Cardiac atrium fibroblast (primary cell): ENCODE results near the gene TPP1. TPM values are rescaled to one million over a fixed set of nuclear protein-coding genes. Genes with fewer than 3 reads are reported as not detected.

Source experiments
- total RNA-seq: library from RNA; depleted of rRNA; stranded (reverse); fragments of >200 nt; gene quantifications from 2 replicates; pipeline ENCODE4 v1.2.3, GENCODE V29; 2015

Gene TPP1
- 55.4 and 57.9 TPM in 2 replicates for total RNA-seq

GRCh38 chr11:6619004-6619745, at the start of gene TPP1:
Gene TPP1 (minus strand): TSS chr11:6619422. CDS start chr11:6619400, 22 bp downstream.

GRCh38 chr11:6655790-6656583, 36.8 kb upstream of the TPP1 start, which contains the start of gene DCHS1:
Gene DCHS1 (minus strand): TSS chr11:6655809. CDS start chr11:6641613, 14,196 bp downstream.

GRCh38 chr11:6612213-6613041, 6.8 kb downstream of the TPP1 start, which contains the start of gene TAF10:
Gene TAF10 (minus strand): TSS chr11:6612216. CDS start chr11:6612189, 27 bp downstream.

GRCh38 chr11:6603287-6604080, 15.7 kb downstream of the TPP1 start, which contains the start of the genes ILK and RRP8:
Gene ILK (plus strand): TSS chr11:6603774. CDS start chr11:6604272, 498 bp downstream.
Gene RRP8 (minus strand): TSS chr11:6603616. CDS start chr11:6603502, 114 bp downstream.

Other genes with a start within 250 kb of the TPP1 start
- 58.9 and 73.5 TPM in 2 replicates for gene SMPD1, start 228.9 kb downstream of the TPP1 start, total RNA-seq
- gene APBB1, start 200.3 kb downstream of the TPP1 start, total RNA-seq = 28.7 and 40.3 TPM in 2 replicates
- gene HPX, start 178.4 kb downstream of the TPP1 start, total RNA-seq = 0.49 TPM in 1 of 2 replicates, not detected in the other
- gene TRIM3, start 145.5 kb downstream of the TPP1 start, total RNA-seq = 14.4 and 18.6 TPM in 2 replicates
- gene ARFIP2, start 138.1 kb downstream of the TPP1 start, total RNA-seq = 54.3 and 73.7 TPM in 2 replicates
- gene TIMM10B, start 137.9 kb downstream of the TPP1 start, total RNA-seq = 17.3 and 34.3 TPM in 2 replicates
- gene DNHD1, start 122.1 kb downstream of the TPP1 start, total RNA-seq = 1.9 and 2.2 TPM in 2 replicates
- gene RRP8, start 15.8 kb downstream of the TPP1 start, total RNA-seq = 7.4 and 23.3 TPM in 2 replicates
- gene ILK, start 15.6 kb downstream of the TPP1 start, total RNA-seq = 130 and 151 TPM in 2 replicates
- 33.9 and 42.9 TPM in 2 replicates for gene TAF10, start 7.2 kb downstream of the TPP1 start, total RNA-seq
- 1.9 and 2.5 TPM in 2 replicates for gene DCHS1, start 36.4 kb upstream of the TPP1 start, total RNA-seq
- 36.6 and 44.0 TPM in 2 replicates for gene MRPL17, start 63.9 kb upstream of the TPP1 start, total RNA-seq
- not detected in 2 replicates for gene OR2AG2, start 152.6 kb upstream of the TPP1 start, total RNA-seq
- gene OR2AG1, start 163.6 kb upstream of the TPP1 start, total RNA-seq = not detected in 2 replicates
- 0.65 and 3.4 TPM in 2 replicates for gene OR6A2, start 180.3 kb upstream of the TPP1 start, total RNA-seq
- not detected in 2 replicates for gene OR10A5, start 226.3 kb upstream of the TPP1 start, total RNA-seq
- not detected in 2 replicates for gene OR10A2, start 243.6 kb upstream of the TPP1 start, total RNA-seq